ENCODE results near the gene FOXP1.

GRCh38 chr3:71376911-71377310 is 206.6 kb downstream of the FOXP1 start:
- TF ChIP-seq, protein P1, sequence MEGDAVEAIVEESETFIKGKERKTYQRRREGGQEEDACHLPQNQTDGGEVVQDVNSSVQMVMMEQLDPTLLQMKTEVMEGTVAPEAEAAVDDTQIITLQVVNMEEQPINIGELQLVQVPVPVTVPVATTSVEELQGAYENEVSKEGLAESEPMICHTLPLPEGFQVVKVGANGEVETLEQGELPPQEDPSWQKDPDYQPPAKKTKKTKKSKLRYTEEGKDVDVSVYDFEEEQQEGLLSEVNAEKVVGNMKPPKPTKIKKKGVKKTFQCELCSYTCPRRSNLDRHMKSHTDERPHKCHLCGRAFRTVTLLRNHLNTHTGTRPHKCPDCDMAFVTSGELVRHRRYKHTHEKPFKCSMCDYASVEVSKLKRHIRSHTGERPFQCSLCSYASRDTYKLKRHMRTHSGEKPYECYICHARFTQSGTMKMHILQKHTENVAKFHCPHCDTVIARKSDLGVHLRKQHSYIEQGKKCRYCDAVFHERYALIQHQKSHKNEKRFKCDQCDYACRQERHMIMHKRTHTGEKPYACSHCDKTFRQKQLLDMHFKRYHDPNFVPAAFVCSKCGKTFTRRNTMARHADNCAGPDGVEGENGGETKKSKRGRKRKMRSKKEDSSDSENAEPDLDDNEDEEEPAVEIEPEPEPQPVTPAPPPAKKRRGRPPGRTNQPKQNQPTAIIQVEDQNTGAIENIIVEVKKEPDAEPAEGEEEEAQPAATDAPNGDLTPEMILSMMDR (IDR thresholded peaks at IDR 0.05), result no peak
- no peak for TF ChIP-seq POLR2A (IDR thresholded peaks at IDR 0.05)
